Transverse colon (tissue), 4 donors: ENCODE measurements around the gene GOLGA8F. TPM values are rescaled to one million over a fixed set of nuclear protein-coding genes. Genes with fewer than 3 reads are reported as not detected.
"Not testable (repeated sequence)": the region's sequence is repeated elsewhere in the genome, so short reads cannot be mapped to it uniquely, and the experiment has no call there.

Source experiments
- DNase-seq: peaks from one replicate; pipeline ENCODE4 v3.0.0-alpha.2; 2019
- H3K27ac ChIP-seq, 4 donors: fragments of 200-600 bp; sonication (generic); 2 replicates each; pipeline ENCODE4 v1.5.1; 2016 to 2018; ENCODE audit warnings: inconsistent platforms in 4 of 4
- H3K27me3 ChIP-seq: fragments of 200-600 bp; sonication (generic); 2 replicates; pipeline ENCODE4 v1.5.1; 2017; ENCODE audit warnings: inconsistent platforms
- H3K36me3 ChIP-seq, 4 donors: fragments of 200-600 bp; sonication (generic); 2 replicates each; pipeline ENCODE4 v1.5.1; 2017 to 2019; ENCODE audit warnings: inconsistent platforms in 4 of 4
- H3K4me1 ChIP-seq, 4 donors: fragments of 200-600 bp; sonication (generic); 2 replicates each; pipeline ENCODE4 v1.5.1; 2017 to 2020; ENCODE audit warnings: inconsistent platforms in 4 of 4
- H3K4me3 ChIP-seq, 4 donors: fragments of 200-600 bp; sonication (generic); 1 replicate in 1 of 4; 2 replicates in 3 of 4; pipeline versions ENCODE4 v1.5.1 to v1.6.1; 2017 to 2019; ENCODE audit warnings: inconsistent platforms in 4 of 4
- H3K9me3 ChIP-seq, 2 donors: fragments of 200-600 bp; sonication (generic); 2 replicates each; pipeline ENCODE4 v1.5.1; 2017 to 2019; ENCODE audit warnings: inconsistent platforms in 2 of 2
- WGBS, 2 donors: methylation state at CpG; one replicate each; pipeline ENCODE4 v1.1.5; 2018; ENCODE audit warnings: low coverage in 1 of 2; 5-methylcytosine and 5-hydroxymethylcytosine counted together
- in situ Hi-C, 4 donors: fragments of 200-750 bp; cut with MboI; loops; one replicate each; pipeline versions ENCODE4 v1.15.0 to v1.15.1; 2017; ENCODE audit warnings: low sequenced_read_pairs in 3 of 4, low pct_ligation_motif_present in 1 of 4, low pct_unique_long_range_greater_than_20kb in 1 of 4
- intact Hi-C: fragments of 100-400 bp; cut with DNase I; formaldehyde crosslinking; loops from one replicate; pipeline ENCODE4 v1.15.1; 2023; ENCODE audit warnings: low total_unique reads
- small RNA-seq, 4 donors: library from RNA; depleted of rRNA; stranded (forward); fragments of <200 nt; gene quantifications; one replicate each; pipeline ENCODE3, GENCODE V24; 2016
- total RNA-seq, 4 donors: library from RNA; depleted of rRNA; stranded (reverse); fragments of >200 nt; gene quantifications; one replicate each; pipeline ENCODE4 v1.1.0, GENCODE V29; 2016

Gene GOLGA8F
- not detected for total RNA-seq

- no CpG with 5 or more reads among the region's 8 CpGs for WGBS, 2 donors
- intact Hi-C loops, in situ Hi-C loops: not testable (repeated sequence)
Measured at GRCh38 chr15:28378364-28378763, at the start of gene GOLGA8F. Gene GOLGA8F, plus strand, starts transcription at chr15:28378664. Its CDS starts 98 bp downstream, at chr15:28378762.

GRCh38 chr15:28357984-28358383 lies 20.5 kb upstream of the GOLGA8F start, which contains the start of gene GOLGA6L24:
Gene GOLGA6L24, minus strand, starts transcription at chr15:28358084. Its CDS starts 61 bp downstream, at chr15:28358023.
- H3K27ac ChIP-seq, H3K36me3 ChIP-seq, H3K4me1 ChIP-seq, in situ Hi-C loops, H3K9me3 ChIP-seq, intact Hi-C loops, DNase-seq, H3K27me3 ChIP-seq, H3K4me3 ChIP-seq: not testable (repeated sequence)
- no CpG with 5 or more reads among the region's 7 CpGs for WGBS, 2 donors

More at GRCh38 chr15:28378364-28378763, at the start of gene GOLGA8F:
- H3K27me3 ChIP-seq, H3K4me3 ChIP-seq, H3K4me1 ChIP-seq, H3K27ac ChIP-seq, H3K36me3 ChIP-seq, DNase-seq, H3K9me3 ChIP-seq: not testable (repeated sequence)

GRCh38 chr15:28365502-28365901 lies 13.0 kb upstream of the GOLGA8F start:
- H3K9me3 ChIP-seq, H3K4me3 ChIP-seq, DNase-seq, H3K27me3 ChIP-seq, in situ Hi-C loops, H3K27ac ChIP-seq, H3K4me1 ChIP-seq, H3K36me3 ChIP-seq, intact Hi-C loops: not testable (repeated sequence)
- 96% methylated on average over 13 of the region's 17 CpGs; no CpG with 5 or more reads in 1 of the 2 donors for WGBS, 2 donors

GRCh38 chr15:28380053-28380452 lies 1.6 kb downstream of the GOLGA8F start:
- intact Hi-C loops, H3K4me3 ChIP-seq, H3K27me3 ChIP-seq, DNase-seq, H3K36me3 ChIP-seq, H3K9me3 ChIP-seq, H3K4me1 ChIP-seq, in situ Hi-C loops, H3K27ac ChIP-seq: not testable (repeated sequence)
- WGBS, 2 donors, result 23 to 50% methylated on average over 2 of the region's 3 CpGs

GRCh38 chr15:28396022-28396421 lies 17.6 kb downstream of the GOLGA8F start:
- DNase-seq, H3K27me3 ChIP-seq, intact Hi-C loops, in situ Hi-C loops, H3K9me3 ChIP-seq, H3K36me3 ChIP-seq, H3K27ac ChIP-seq, H3K4me1 ChIP-seq, H3K4me3 ChIP-seq: not testable (repeated sequence)
- no CpG with 5 or more reads among the region's 11 CpGs for WGBS, 2 donors

GRCh38 chr15:28402774-28403435 lies 24.4 kb downstream of the GOLGA8F start:
- H3K4me3 ChIP-seq, in situ Hi-C loops, intact Hi-C loops, H3K27ac ChIP-seq, H3K36me3 ChIP-seq, H3K9me3 ChIP-seq, H3K4me1 ChIP-seq, H3K27me3 ChIP-seq, DNase-seq: not testable (repeated sequence)
- no CpG with 5 or more reads among the region's 64 CpGs for WGBS, 2 donors

- H3K36me3 ChIP-seq, H3K27me3 ChIP-seq, H3K9me3 ChIP-seq, H3K27ac ChIP-seq, in situ Hi-C loops, H3K4me1 ChIP-seq, intact Hi-C loops, H3K4me3 ChIP-seq, DNase-seq: not testable (repeated sequence)
- WGBS, 2 donors, result 63 to 86% methylated on average over 2 of the region's 3 CpGs
Measured at GRCh38 chr15:28420470-28420869, 42.0 kb downstream of the GOLGA8F start.

GRCh38 chr15:28435594-28435993 lies 57.1 kb downstream of the GOLGA8F start:
- WGBS, 2 donors, result no CpG with 5 or more reads among the region's 3 CpGs
- H3K4me3 ChIP-seq, in situ Hi-C loops, DNase-seq, intact Hi-C loops, H3K9me3 ChIP-seq, H3K27me3 ChIP-seq, H3K4me1 ChIP-seq, H3K27ac ChIP-seq, H3K36me3 ChIP-seq: not testable (repeated sequence)

Small RNA genes lying within 50 kb of the gene (small RNA-seq; reads per million reads assigned to genes)
- gene AC091304.5, result 0 reads per million in 4 donors
- 0 reads per million in 4 donors for gene AC091304.6
- gene AC091304.9, result 0 reads per million in 4 donors
- 0 reads per million in 4 donors for gene MIR4509-2
- 0 reads per million in 4 donors for gene RN7SL238P

Other genes with a start within 250 kb of the GOLGA8F start
- gene HERC2, start 56.5 kb upstream of the GOLGA8F start, total RNA-seq, result 100 to 1,000 TPM in 1 of 4 donors, 10 to 100 TPM in 3; 64.9 to 182 (median 83.7) TPM
- gene GOLGA6L24, start 20.6 kb upstream of the GOLGA8F start, total RNA-seq, result not detected
- not detected for gene GOLGA8G, start 154.3 kb downstream of the GOLGA8F start, total RNA-seq
- gene GOLGA6L25, start 174.9 kb downstream of the GOLGA8F start, total RNA-seq, result not detected